K562 (cell line): ENCODE data around the gene POLG. TPM values are rescaled to one million over a fixed set of nuclear protein-coding genes. Genes with fewer than 3 reads are reported as not detected.

ENCODE experiments used
- ATAC-seq: fragments of 200-7000 bp; cut with Tn5 transposase; 3 replicates; pipeline ENCODE4 v1.9.1; 2020; ENCODE audit warnings: moderate library complexity
- BruUV-seq: library from RNA; stranded (reverse); fragments of 400-500 nt; replicated peaks from 2 replicates; lab custom pipeline; 2021; lab: Mats Ljungman, UMichigan
- CTCF ChIA-PET: fragments of 300-600 bp; formaldehyde crosslinking; extraction: SDS; loops from one replicate; lab custom pipeline; 2021; ENCODE audit warnings: low intra/inter-chr PET ratio; lab: Yijun Ruan, JAX
- POLR2A ChIA-PET: fragments of 300-600, 350-650 bp; sonication (Branson Sonifier 250); formaldehyde crosslinking; extraction: SDS; loops from one replicate; lab custom pipeline; 2021; ENCODE audit warnings: antibody characterized with exemption, inconsistent platforms; lab: Yijun Ruan, JAX
- DNase-seq, 4 experiments: peaks; one replicate each; pipeline versions ENCODE4 v3.0.0 to v3.0.0-alpha.2; 2011 to 2018; ENCODE audit warnings: low spot score in 3 of 4, mixed read lengths in 3 of 4; ENCODE audit errors: extremely low read depth in 1 of 4
- FAIRE-seq: peaks from 2 replicates; lab custom pipeline; 2011; peaks lifted over from hg19 to GRCh38; lab: Jason Lieb, UNC
- H2AFZ ChIP-seq: 2 replicates; pipeline ENCODE4 v1.6.0; 2011; ENCODE audit warnings: low read depth, low read length, control low read depth, inconsistent platforms
- H3K27ac ChIP-seq: fragments of 200-600 bp; 3 replicates; pipeline ENCODE4 v1.8.0; 2011; ENCODE audit warnings: low read depth, mild to moderate bottlenecking, control low read depth, inconsistent platforms, low read length, moderate library complexity, mixed read lengths; ENCODE audit errors: extremely low read depth
- H3K27me3 ChIP-seq, 2 experiments: fragments of 300-600 bp in 1 of 2; 2 replicates in 1 of 2; 3 replicates in 1 of 2; pipeline versions ENCODE4 v1.6.0 to v1.8.0; 2011; ENCODE audit warnings: inconsistent platforms in 2 of 2, low read length in 2 of 2, mild to moderate bottlenecking in 1 of 2, mixed read lengths in 1 of 2, moderate library complexity in 1 of 2; ENCODE audit not compliant: control insufficient read depth in 2 of 2, insufficient read depth in 2 of 2
- H3K36me3 ChIP-seq: fragments of 300-600 bp; 3 replicates; pipeline ENCODE4 v1.8.0; 2011; ENCODE audit warnings: mild to moderate bottlenecking, low read length, inconsistent platforms; ENCODE audit not compliant: control insufficient read depth, insufficient read depth
- H3K4me1 ChIP-seq, 2 experiments: fragments of 200-600 bp in 1 of 2; replicated peaks in 1 of 2; 2 replicates in 1 of 2; 3 replicates in 1 of 2; pipeline versions ENCODE4 v1.5.1 to v1.8.0; 2011; ENCODE audit warnings: inconsistent platforms in 2 of 2, low read length in 2 of 2, mild to moderate bottlenecking in 1 of 2, mixed read lengths in 1 of 2, moderate library complexity in 1 of 2; ENCODE audit not compliant: control insufficient read depth in 2 of 2, insufficient read depth in 2 of 2
- H3K4me2 ChIP-seq: 2 replicates; pipeline ENCODE4 v1.6.1; 2011; ENCODE audit warnings: low read length, control low read depth, inconsistent platforms, mixed read lengths; ENCODE audit not compliant: insufficient read depth
- H3K4me3 ChIP-seq: fragments of 200-600 bp; sonication (generic), shearing (Covaris generic); 2 replicates; pipeline ENCODE4 v1.5.1; 2016; ENCODE audit warnings: control low read depth, inconsistent platforms
- H3K79me2 ChIP-seq: fragments of 200-600 bp; 3 replicates; pipeline ENCODE4 v1.8.0; 2011; ENCODE audit warnings: low read length, inconsistent platforms; ENCODE audit not compliant: control insufficient read depth, insufficient read depth
- H3K9ac ChIP-seq, 2 experiments: 2 replicates each; pipeline versions ENCODE4 v1.6.0 to v1.6.1; 2011; ENCODE audit warnings: low read depth in 2 of 2, low read length in 2 of 2, control low read depth in 1 of 2, inconsistent platforms in 1 of 2, mild to moderate bottlenecking in 1 of 2, mixed read lengths in 1 of 2; ENCODE audit not compliant: insufficient read depth in 1 of 2
- H3K9me1 ChIP-seq: one replicate; pipeline ENCODE4 v1.6.0; 2011; ENCODE audit warnings: inconsistent platforms, mild to moderate bottlenecking, low read length, moderate library complexity; ENCODE audit not compliant: control insufficient read depth, insufficient read depth
- H3K9me3 ChIP-seq: replicated peaks from 2 replicates; pipeline ENCODE4 v1.5.1; 2011; ENCODE audit warnings: low read depth, low read length, inconsistent platforms; ENCODE audit not compliant: control insufficient read depth, insufficient read depth
- H4K20me1 ChIP-seq: replicated peaks from 2 replicates; pipeline ENCODE4 v1.6.1; 2011; ENCODE audit warnings: low read length, inconsistent platforms, mixed read lengths; ENCODE audit not compliant: control insufficient read depth, insufficient read depth
- FOXK2 ChIP-seq, 2 experiments: fragments of 450-650 bp; IDR thresholded peaks in 1 of 2; conservative IDR thresholded peaks in 1 of 2; 2 replicates each; pipeline ENCODE4 v1.6.1; 2016; ENCODE audit warnings: low read depth in 2 of 2, mild to moderate bottlenecking in 1 of 2
- PBX2 ChIP-seq, 2 experiments: IDR thresholded peaks in 1 of 2; conservative IDR thresholded peaks in 1 of 2; 2 replicates each; pipeline ENCODE4 v1.6.1; 2016; ENCODE audit warnings: low read depth in 2 of 2, mild to moderate bottlenecking in 1 of 2, missing compliant biosample characterization in 1 of 2, missing genetic modification characterization in 1 of 2, moderate library complexity in 1 of 2
- RFX1 ChIP-seq: fragments of 450-650 bp; IDR thresholded peaks from 2 replicates; pipeline ENCODE4 v1.6.1; 2016; ENCODE audit warnings: mild to moderate bottlenecking, moderate library complexity
- WGBS: fragments of 100-300 bp; shearing (Covaris generic); methylation state at CpG from one replicate; pipeline ENCODE4 v1.1.6; 2016; ENCODE audit warnings: low coverage, mixed read lengths; ENCODE audit not compliant: insufficient coverage; ENCODE audit errors: missing lambda C conversion rate; 5-methylcytosine and 5-hydroxymethylcytosine counted together
- in situ Hi-C: fragments of 300-500 bp; cut with MboI; formaldehyde crosslinking; loops from 4 replicates; pipeline ENCODE4 v1.15.0; 2018; ENCODE audit warnings: inconsistent platforms, mixed read lengths
- intact Hi-C: fragments of 100-400 bp; cut with micrococcal nuclease; formaldehyde crosslinking; loops from 2 replicates; pipeline ENCODE4 v1.14.2; 2022
- polyA plus RNA-seq, 8 experiments: library from polyadenylated mRNA; depleted of rRNA in 4 of 8; stranded (reverse) in 5 of 8; unstranded in 3 of 8; fragments of >200 nt; fragmentation: Nextera tagmentation in 2 of 8; fragmentation: Illumina TruSeq in 1 of 8; extraction: Ambion mirVana in 2 of 8; extraction: Trizol in 1 of 8; gene quantifications; 2 replicates each; pipeline versions ENCODE4 v1.2.1 to v1.2.3, GENCODE V29; 2011 to 2014; ENCODE audit warnings: inconsistent platforms in 1 of 8, missing spikeins in 1 of 8
- total RNA-seq, 7 experiments: library from RNA; depleted of rRNA in 6 of 7; stranded (reverse); fragments of >200 nt in 6 of 7; fragmentation: Illumina TruSeq in 2 of 7; extraction: Trizol in 2 of 7; gene quantifications; 2 replicates each; pipeline versions ENCODE4 v1.2.1 to v1.2.3, GENCODE V29; 2011 to 2021; ENCODE audit warnings: low replicate concordance in 1 of 7

The POLG gene
- total and polyA plus RNA-seq, 9 of the 15 experiments (the other 6 are each of a cell fraction or from before 2014, with no cell fraction given): 15.2 to 83.8 (median 38.6) TPM

- H3K4me3 ChIP-seq: no peak overlapping the region
- H3K79me2 ChIP-seq: no peaks in the 10 kb centered on the region
- H3K36me3 ChIP-seq: no peaks in the 10 kb centered on the region
- H3K4me2 ChIP-seq: no peak overlapping the region
- ChIA-PET POLR2A (interaction anchor here (0.5 to 1.5 kb wide), 2 partner anchors 8 to 22 kb away, joined by 3 to 4 read pairs; no protein-coding TSS in a partner anchor), CTCF (no interaction called here)
- WGBS: 27% methylated on average over 57 of the region's 87 CpGs
- no peak overlapping the region for H3K9ac ChIP-seq
- no peaks in the 10 kb centered on the region for H3K9me3 ChIP-seq
- no peak for ATAC-seq
- peaks cover 0 to 22% of the 10 kb centered on the region in 2 experiments; a peak in 3 of 5 replicates for H3K4me1 ChIP-seq
- H3K9me1 ChIP-seq: peaks cover 4% of the 10 kb centered on the region
- peak in 2 of 4 experiments; percentile 28 to 31 for DNase-seq
- H2AFZ ChIP-seq: no peak overlapping the region
- no peak overlapping the region for H3K27ac ChIP-seq
- intact Hi-C loops: no loop called here
- in situ Hi-C loops: no loop called here
- TF ChIP-seq RFX1 (peak; percentile 49; the same call in 1 of the 2 replicates), PBX2 (CRISPR knock-in tag; IDR thresholded peaks at IDR 0.05; ENCODE audit: low read depth) (no peak), PBX2 (tag; conservative IDR thresholded peaks at IDR 0.05; ENCODE audit: low read depth) (no peak), FOXK2 (conservative IDR thresholded peaks at IDR 0.05 in 1 of 2, IDR thresholded peaks at IDR 0.05 in 1 of 2; ENCODE audit: low read depth in 2 of 2) (no peak)
- peaks cover 8% of the 10 kb centered on the region for H4K20me1 ChIP-seq
- no peak for FAIRE-seq
- peaks cover 61 to 74% of the 10 kb centered on the region in 2 experiments for H3K27me3 ChIP-seq
- BruUV-seq: no TSS peak
Measured at GRCh38 chr15:89371228-89372044, 36.8 kb upstream of the POLG start.
